Type B pancreatic cell (in vitro differentiated cells): Measurements from ENCODE around the gene CARS2. TPM values are rescaled to one million over a fixed set of nuclear protein-coding genes. Genes with fewer than 3 reads are reported as not detected.

Experiments
- DNase-seq: peaks from one replicate; pipeline ENCODE4 v3.0.0; 2021; ENCODE audit warnings: mixed read lengths; ENCODE audit not compliant: unreplicated experiment; ENCODE audit errors: extremely low spot score
- H3K27ac Mint-ChIP-seq: 2 replicates; pipeline ENCODE4 v1.8.0; 2021; ENCODE audit warnings: mild to moderate bottlenecking, mixed read lengths
- H3K27me3 Mint-ChIP-seq: 2 replicates; pipeline ENCODE4 v1.8.0; 2021; ENCODE audit warnings: mixed read lengths
- H3K36me3 Mint-ChIP-seq: 2 replicates; pipeline ENCODE4 v1.8.0; 2021; ENCODE audit warnings: mixed read lengths
- H3K4me1 Mint-ChIP-seq: one replicate; pipeline ENCODE4 v1.8.0; 2021; ENCODE audit warnings: mixed read lengths; ENCODE audit not compliant: unreplicated experiment
- H3K4me3 Mint-ChIP-seq: 2 replicates; pipeline ENCODE4 v1.8.0; 2021; ENCODE audit warnings: mild to moderate bottlenecking, mixed read lengths
- H3K9me3 Mint-ChIP-seq: 2 replicates; pipeline ENCODE4 v1.8.0; 2021; ENCODE audit warnings: mixed read lengths
- total RNA-seq: library from RNA; stranded (reverse); gene quantifications from 2 replicates; pipeline ENCODE4 v1.2.1, GENCODE V29; 2021; ENCODE audit warnings: low replicate concordance
- TF ChIP-seq, protein P1 (sequence below): fragments of 200-600 bp; sonication (generic); conservative IDR thresholded peaks from 2 replicates; pipeline ENCODE4 v1.5.0; 2021; ENCODE audit warnings: antibody characterized with exemption, mild to moderate bottlenecking

The CARS2 gene
- total RNA-seq, 1 donor from 2014 or later: 73.4 TPM

GRCh38 chr13:110689711-110690110 lies 16.2 kb downstream of the CARS2 start:
- Mint-ChIP-seq H3K4me3 (no peak overlapping the region), H3K27me3 (no peaks in the 10 kb centered on the region), H3K4me1 (peaks cover 7% of the 10 kb centered on the region), H3K36me3 (peaks cover 5% of the 10 kb centered on the region), H3K9me3 (no peaks in the 10 kb centered on the region), H3K27ac (no peak overlapping the region)
- TF ChIP-seq, protein P1, sequence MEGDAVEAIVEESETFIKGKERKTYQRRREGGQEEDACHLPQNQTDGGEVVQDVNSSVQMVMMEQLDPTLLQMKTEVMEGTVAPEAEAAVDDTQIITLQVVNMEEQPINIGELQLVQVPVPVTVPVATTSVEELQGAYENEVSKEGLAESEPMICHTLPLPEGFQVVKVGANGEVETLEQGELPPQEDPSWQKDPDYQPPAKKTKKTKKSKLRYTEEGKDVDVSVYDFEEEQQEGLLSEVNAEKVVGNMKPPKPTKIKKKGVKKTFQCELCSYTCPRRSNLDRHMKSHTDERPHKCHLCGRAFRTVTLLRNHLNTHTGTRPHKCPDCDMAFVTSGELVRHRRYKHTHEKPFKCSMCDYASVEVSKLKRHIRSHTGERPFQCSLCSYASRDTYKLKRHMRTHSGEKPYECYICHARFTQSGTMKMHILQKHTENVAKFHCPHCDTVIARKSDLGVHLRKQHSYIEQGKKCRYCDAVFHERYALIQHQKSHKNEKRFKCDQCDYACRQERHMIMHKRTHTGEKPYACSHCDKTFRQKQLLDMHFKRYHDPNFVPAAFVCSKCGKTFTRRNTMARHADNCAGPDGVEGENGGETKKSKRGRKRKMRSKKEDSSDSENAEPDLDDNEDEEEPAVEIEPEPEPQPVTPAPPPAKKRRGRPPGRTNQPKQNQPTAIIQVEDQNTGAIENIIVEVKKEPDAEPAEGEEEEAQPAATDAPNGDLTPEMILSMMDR: no peak
- no peak for DNase-seq

- Mint-ChIP-seq H3K36me3 (peaks cover 5% of the 10 kb centered on the region), H3K27me3 (no peaks in the 10 kb centered on the region), H3K4me3 (no peak overlapping the region), H3K9me3 (no peaks in the 10 kb centered on the region), H3K4me1 (peaks cover 7% of the 10 kb centered on the region), H3K27ac (no peak overlapping the region)
- DNase-seq: no peak
- TF ChIP-seq, protein P1: no peak
These were observed 16.9 kb downstream of the CARS2 start for GRCh38 chr13:110689041-110689440.

DNA sequence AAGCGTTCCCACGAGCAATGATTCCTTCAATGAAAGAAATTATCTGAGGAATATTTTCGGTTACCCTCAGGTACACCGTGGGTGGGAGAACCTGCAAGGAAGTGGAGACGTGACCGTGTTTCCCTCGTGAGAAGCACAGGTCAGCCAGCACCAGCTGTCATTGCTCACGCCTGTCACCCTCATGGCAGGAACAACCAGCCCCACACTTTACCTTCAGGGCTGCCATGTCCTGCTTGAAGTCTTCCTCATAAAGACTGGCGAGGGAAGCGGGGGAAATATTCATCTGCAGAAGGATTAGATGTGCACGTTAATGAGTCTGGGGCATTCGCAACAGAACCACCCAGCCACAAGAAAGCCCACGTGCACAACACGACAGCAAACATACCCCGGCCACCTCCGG lies 18.2 kb downstream of the CARS2 start:
- Mint-ChIP-seq H3K36me3 (peaks cover 5% of the 10 kb centered on the region), H3K27me3 (no peaks in the 10 kb centered on the region), H3K9me3 (no peaks in the 10 kb centered on the region), H3K4me1 (peaks cover 7% of the 10 kb centered on the region), H3K27ac (no peak overlapping the region), H3K4me3 (no peak overlapping the region)
- TF ChIP-seq, protein P1: no peak
- no peak for DNase-seq

GRCh38 chr13:110685305-110686020 lies 20.5 kb downstream of the CARS2 start:
- H3K36me3 Mint-ChIP-seq: peaks cover 15% of the 10 kb centered on the region
- no peak overlapping the region for H3K27ac Mint-ChIP-seq
- H3K4me1 Mint-ChIP-seq: peaks cover 7% of the 10 kb centered on the region
- no peaks in the 10 kb centered on the region for H3K9me3 Mint-ChIP-seq
- H3K27me3 Mint-ChIP-seq: no peaks in the 10 kb centered on the region
- H3K4me3 Mint-ChIP-seq: no peak overlapping the region
- TF ChIP-seq, protein P1: no peak
- DNase-seq: no peak

- TF ChIP-seq, protein P1: no peak
- Mint-ChIP-seq H3K27ac (no peak overlapping the region), H3K27me3 (no peaks in the 10 kb centered on the region), H3K36me3 (peaks cover 15% of the 10 kb centered on the region), H3K4me3 (no peak overlapping the region), H3K4me1 (peaks cover 7% of the 10 kb centered on the region), H3K9me3 (no peaks in the 10 kb centered on the region)
- no peak for DNase-seq
These were observed 21.4 kb downstream of the CARS2 start for GRCh38 chr13:110684388-110685056.
